ENCODE measurements around the gene STRBP.

The STRBP gene

DNA sequence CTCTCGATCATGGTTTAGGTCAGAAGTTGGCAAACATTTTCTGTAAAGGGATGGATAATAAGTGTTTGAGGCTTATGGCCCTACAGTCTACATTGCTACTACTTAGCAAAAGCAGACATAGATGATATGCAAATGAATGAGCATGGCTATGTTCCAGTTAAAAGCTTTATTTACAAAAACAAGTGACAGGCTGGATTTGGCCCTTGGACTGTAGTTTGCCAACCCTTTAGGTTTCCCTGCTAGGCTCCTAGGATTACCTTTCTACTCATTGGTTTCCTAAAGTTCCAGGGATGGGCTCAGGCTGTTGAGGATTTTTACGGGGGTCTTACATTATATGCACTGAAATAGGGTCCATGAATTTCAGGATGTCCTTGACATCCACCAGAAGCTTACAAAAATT lies 177.4 kb downstream of the STRBP start:
- H3K4me3 ChIP-seq (ENCODE audit: low read depth, low read length) = no peak overlapping the region
- CTCF ChIA-PET = interaction anchor here (0.8 to 6.3 kb wide), 9 partner anchors 9 to 296 kb away, joined by 3 to 68 read pairs (median 12); partner anchors contain the start of gene CRB2
- DNase-seq (ENCODE audit: low read depth, low spot score) = no peak

DNA sequence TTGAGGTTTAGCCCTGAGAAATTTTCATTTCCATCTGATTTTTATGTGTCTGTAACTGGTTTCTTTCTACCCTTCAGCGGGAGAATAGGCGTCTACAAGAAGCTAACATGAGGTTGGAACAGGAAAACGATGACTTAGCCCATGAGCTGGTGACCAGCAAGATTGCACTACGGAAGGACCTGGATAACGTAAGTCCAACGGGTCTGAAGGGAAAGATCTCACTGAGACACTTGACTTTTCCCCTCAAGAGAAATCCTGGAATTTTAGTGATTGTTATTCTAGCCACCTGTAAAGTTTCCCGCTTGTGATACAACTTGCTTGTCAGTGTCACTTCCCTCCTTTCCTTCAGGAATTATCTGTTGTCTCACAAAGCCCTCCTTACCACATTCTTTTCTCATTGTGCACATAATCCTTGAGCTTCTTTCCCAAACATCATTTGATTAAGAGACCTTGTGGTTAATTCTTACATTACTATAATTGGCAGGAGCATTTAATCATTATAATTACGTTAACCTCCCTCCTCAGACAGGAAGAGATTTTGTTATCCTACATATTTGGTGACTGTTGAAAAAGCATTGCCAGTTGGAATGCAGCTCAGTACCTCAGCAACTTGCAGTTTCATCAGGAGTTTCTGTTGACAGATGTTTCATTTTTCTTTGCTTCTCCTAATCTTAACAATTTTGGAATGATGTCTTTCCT lies 178.0 kb downstream of the STRBP start:
- DNase-seq (ENCODE audit: low read depth, low spot score) = peak; percentile 50
- no peak overlapping the region for H3K4me3 ChIP-seq (ENCODE audit: low read depth, low read length)
- POLR2A ChIA-PET = interaction anchor here (0.8 kb wide), 1 partner anchor 21 kb away, joined by 5 read pairs; no protein-coding TSS in a partner anchor
- TF ChIP-seq, protein P1, sequence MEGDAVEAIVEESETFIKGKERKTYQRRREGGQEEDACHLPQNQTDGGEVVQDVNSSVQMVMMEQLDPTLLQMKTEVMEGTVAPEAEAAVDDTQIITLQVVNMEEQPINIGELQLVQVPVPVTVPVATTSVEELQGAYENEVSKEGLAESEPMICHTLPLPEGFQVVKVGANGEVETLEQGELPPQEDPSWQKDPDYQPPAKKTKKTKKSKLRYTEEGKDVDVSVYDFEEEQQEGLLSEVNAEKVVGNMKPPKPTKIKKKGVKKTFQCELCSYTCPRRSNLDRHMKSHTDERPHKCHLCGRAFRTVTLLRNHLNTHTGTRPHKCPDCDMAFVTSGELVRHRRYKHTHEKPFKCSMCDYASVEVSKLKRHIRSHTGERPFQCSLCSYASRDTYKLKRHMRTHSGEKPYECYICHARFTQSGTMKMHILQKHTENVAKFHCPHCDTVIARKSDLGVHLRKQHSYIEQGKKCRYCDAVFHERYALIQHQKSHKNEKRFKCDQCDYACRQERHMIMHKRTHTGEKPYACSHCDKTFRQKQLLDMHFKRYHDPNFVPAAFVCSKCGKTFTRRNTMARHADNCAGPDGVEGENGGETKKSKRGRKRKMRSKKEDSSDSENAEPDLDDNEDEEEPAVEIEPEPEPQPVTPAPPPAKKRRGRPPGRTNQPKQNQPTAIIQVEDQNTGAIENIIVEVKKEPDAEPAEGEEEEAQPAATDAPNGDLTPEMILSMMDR (IDR thresholded peaks at IDR 0.05; ENCODE audit: insufficient read depth, low read length, missing control alignments) = no peak
- CTCF ChIA-PET = interaction anchor here (0.8 to 6.3 kb wide), 10 partner anchors 8 to 297 kb away, joined by 3 to 68 read pairs (median 10); partner anchors contain the start of gene CRB2

More for the DNA sequence above, 177.4 kb downstream of the STRBP start:
- POLR2A ChIA-PET = no interaction called here
- TF ChIP-seq, protein P1 (IDR thresholded peaks at IDR 0.05; ENCODE audit: insufficient read depth, low read length, missing control alignments) = no peak

DNA sequence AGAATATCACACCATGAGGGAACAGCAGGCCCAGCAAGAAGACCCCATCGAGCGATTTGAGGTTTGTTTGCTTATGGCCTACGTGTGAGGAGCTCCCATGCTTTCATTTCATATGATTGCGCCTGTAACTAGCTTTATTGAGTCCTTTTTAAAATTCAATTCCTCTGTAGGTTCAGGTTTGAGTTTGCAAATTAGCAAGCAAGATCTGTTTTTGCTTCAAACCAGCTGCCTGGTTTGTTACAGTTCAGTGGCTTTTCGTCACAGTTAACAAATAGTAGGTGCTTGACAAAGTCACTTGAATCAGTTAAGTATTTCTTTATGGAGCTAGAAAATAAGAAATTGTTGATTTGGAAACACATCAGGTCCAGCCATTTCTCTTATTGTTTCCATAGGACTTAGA lies 178.6 kb downstream of the STRBP start:
- DNase-seq (ENCODE audit: low read depth, low spot score) = no peak
- TF ChIP-seq, protein P1 (IDR thresholded peaks at IDR 0.05; ENCODE audit: insufficient read depth, low read length, missing control alignments) = no peak
- POLR2A ChIA-PET = interaction anchor here (0.8 kb wide), 1 partner anchor 21 kb away, joined by 5 read pairs; no protein-coding TSS in a partner anchor
- CTCF ChIA-PET = interaction anchor here (0.9 to 6.3 kb wide), 7 partner anchors 8 to 265 kb away, joined by 5 to 68 read pairs (median 12); partner anchors contain the start of gene CRB2
- H3K4me3 ChIP-seq (ENCODE audit: low read depth, low read length) = no peak overlapping the region

DNA sequence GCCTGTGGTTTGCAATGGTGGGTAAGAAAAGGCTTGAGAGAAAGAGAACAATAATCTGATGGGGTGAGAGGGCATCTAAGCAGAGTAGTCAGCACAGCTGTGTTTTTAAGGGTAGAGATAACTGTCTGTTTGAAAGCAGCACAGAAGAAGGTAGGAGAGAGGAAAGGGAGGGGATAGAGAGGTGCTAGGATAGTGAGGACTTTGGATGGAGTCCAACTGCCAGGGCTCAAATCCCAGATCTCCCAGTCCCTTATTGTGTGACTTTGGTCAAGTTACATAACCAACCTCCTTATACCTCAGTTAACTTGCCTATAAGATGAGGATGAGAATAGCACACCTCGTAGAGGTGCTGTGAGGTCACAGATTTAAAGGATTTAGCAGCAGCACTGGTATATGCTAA lies 179.3 kb downstream of the STRBP start:
- DNase-seq (ENCODE audit: low read depth, low spot score) = no peak
- TF ChIP-seq, protein P1 (IDR thresholded peaks at IDR 0.05; ENCODE audit: insufficient read depth, low read length, missing control alignments) = no peak
- no peak overlapping the region for H3K4me3 ChIP-seq (ENCODE audit: low read depth, low read length)
- ChIA-PET CTCF (interaction anchor here (1.8 to 6.3 kb wide), 4 partner anchors 7 to 262 kb away, joined by 5 to 68 read pairs (median 10); no protein-coding TSS in a partner anchor), POLR2A (no interaction called here)

DNA sequence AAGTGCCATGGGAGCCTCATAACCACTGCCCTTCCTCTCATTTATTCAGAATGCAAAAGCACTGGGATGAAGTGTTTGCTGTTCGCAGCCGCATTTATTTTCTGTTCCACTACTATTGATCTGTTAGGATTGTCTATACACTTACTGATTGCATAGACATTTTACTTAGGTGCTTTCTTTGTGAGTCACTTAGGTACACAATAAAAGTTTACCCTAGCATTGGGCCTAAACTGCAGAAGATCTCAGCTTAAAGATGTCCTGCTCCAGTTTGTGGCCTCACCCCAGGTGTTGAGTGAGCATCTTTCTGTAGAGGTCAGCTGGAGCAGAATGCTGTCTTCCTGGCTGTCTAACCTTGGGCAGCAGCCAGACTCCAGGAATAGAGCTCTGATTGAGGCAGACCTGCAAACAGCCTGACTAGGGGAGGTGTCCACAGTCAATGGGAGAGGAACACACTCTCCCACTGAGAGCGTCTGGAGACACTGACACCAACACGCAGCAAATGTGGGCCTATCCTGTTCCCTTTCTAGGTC lies 181.0 kb downstream of the STRBP start:
- TF ChIP-seq, protein P1 (IDR thresholded peaks at IDR 0.05; ENCODE audit: insufficient read depth, low read length, missing control alignments) = no peak
- no peak overlapping the region for H3K4me3 ChIP-seq (ENCODE audit: low read depth, low read length)
- no peak for DNase-seq (ENCODE audit: low read depth, low spot score)
- ChIA-PET CTCF (interaction anchor here (1.0 to 2.5 kb wide), 5 partner anchors 10 to 267 kb away, joined by 3 to 9 read pairs (median 3); no protein-coding TSS in a partner anchor), POLR2A (no interaction called here)

DNA sequence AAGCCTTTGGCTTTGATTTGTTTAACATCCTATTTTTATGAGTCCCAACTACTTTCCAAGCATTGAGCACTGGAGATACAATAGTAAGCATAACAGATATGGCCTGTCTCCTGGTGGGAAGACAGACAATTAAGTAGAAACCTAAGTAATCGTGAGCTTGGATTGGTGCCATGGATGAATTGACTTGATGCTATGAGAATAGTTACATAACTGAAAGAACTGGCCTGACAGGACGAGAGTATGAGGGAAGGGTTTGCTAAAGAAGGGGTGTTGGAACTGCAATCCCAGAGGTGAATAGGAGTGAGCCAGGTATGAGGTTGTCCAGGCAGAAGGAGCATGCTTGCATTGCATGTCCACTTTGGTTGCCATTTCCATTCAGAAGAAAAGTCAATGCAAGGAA lies 182.5 kb downstream of the STRBP start:
- TF ChIP-seq, protein P1 (IDR thresholded peaks at IDR 0.05; ENCODE audit: insufficient read depth, low read length, missing control alignments) = no peak
- no peak for DNase-seq (ENCODE audit: low read depth, low spot score)
- H3K4me3 ChIP-seq (ENCODE audit: low read depth, low read length) = no peak overlapping the region
- POLR2A ChIA-PET = no interaction called here
- CTCF ChIA-PET = interaction anchor here (1.1 to 13.9 kb wide), 2 partner anchors 264 to 267 kb away, joined by 10 to 288 read pairs; partner anchors contain the start of gene CRB2

Data from AG04449 (cell line).